Progenitor cell of endocrine pancreas (in vitro differentiated cells): ENCODE measurements around the gene PLCB4. TPM values are rescaled to one million over a fixed set of nuclear protein-coding genes. Genes with fewer than 3 reads are reported as not detected.

Source experiments
- DNase-seq: peaks from one replicate; pipeline ENCODE4 v3.0.0; 2021; ENCODE audit warnings: low spot score; ENCODE audit not compliant: unreplicated experiment
- H3K27ac Mint-ChIP-seq: 2 replicates; pipeline ENCODE4 v1.8.0; 2021; ENCODE audit warnings: mild to moderate bottlenecking, moderate library complexity, mixed read lengths
- H3K27me3 Mint-ChIP-seq: 2 replicates; pipeline ENCODE4 v1.8.0; 2021; ENCODE audit warnings: mixed read lengths
- H3K36me3 Mint-ChIP-seq: 2 replicates; pipeline ENCODE4 v1.8.0; 2022; ENCODE audit warnings: mixed read lengths; ENCODE audit not compliant: insufficient read depth
- H3K4me1 Mint-ChIP-seq: 2 replicates; pipeline ENCODE4 v1.8.0; 2021; ENCODE audit warnings: low read depth, mixed read lengths
- H3K4me3 Mint-ChIP-seq: 2 replicates; pipeline ENCODE4 v1.8.0; 2021; ENCODE audit warnings: low read depth, mild to moderate bottlenecking, moderate library complexity, mixed read lengths
- H3K9me3 Mint-ChIP-seq: 2 replicates; pipeline ENCODE4 v1.8.0; 2021; ENCODE audit warnings: low read depth, mixed read lengths
- CTCF ChIP-seq: fragments of 200-600 bp; sonication (generic); IDR thresholded peaks from one replicate; pipeline ENCODE4 v1.5.0; 2021; ENCODE audit warnings: antibody characterized with exemption, mild to moderate bottlenecking; ENCODE audit not compliant: unreplicated experiment
- total RNA-seq: library from RNA; stranded (reverse); gene quantifications from 2 replicates; pipeline ENCODE4 v1.2.1, GENCODE V29; 2021

The PLCB4 gene
- total RNA-seq, 1 donor from 2014 or later, result 17.2 TPM

GRCh38 chr20:9092113-9092512, 23.2 kb downstream of the PLCB4 start:
- Mint-ChIP-seq H3K27ac (no peak overlapping the region), H3K4me1 (peaks cover 18% of the 10 kb centered on the region), H3K4me3 (no peak overlapping the region), H3K36me3 (no peaks in the 10 kb centered on the region), H3K9me3 (no peaks in the 10 kb centered on the region), H3K27me3 (no peaks in the 10 kb centered on the region)
- TF ChIP-seq CTCF, result no peak
- no peak for DNase-seq

GRCh38 chr20:9092655-9093054, 23.8 kb downstream of the PLCB4 start:
- H3K27me3 Mint-ChIP-seq, result no peaks in the 10 kb centered on the region

GRCh38 chr20:9093218-9093957, 24.5 kb downstream of the PLCB4 start:
- no peak for DNase-seq
- Mint-ChIP-seq H3K4me3 (no peak overlapping the region), H3K27ac (no peak overlapping the region), H3K4me1 (peaks cover 14% of the 10 kb centered on the region), H3K36me3 (no peaks in the 10 kb centered on the region), H3K9me3 (no peaks in the 10 kb centered on the region), H3K27me3 (no peaks in the 10 kb centered on the region)
- no peak for TF ChIP-seq CTCF

More at GRCh38 chr20:9092655-9093054, 23.8 kb downstream of the PLCB4 start:
- Mint-ChIP-seq H3K4me3 (no peak overlapping the region), H3K4me1 (peaks cover 18% of the 10 kb centered on the region), H3K9me3 (no peaks in the 10 kb centered on the region), H3K27ac (no peak overlapping the region), H3K36me3 (no peaks in the 10 kb centered on the region)
- TF ChIP-seq CTCF, result no peak
- no peak for DNase-seq

- H3K27me3 Mint-ChIP-seq, result no peaks in the 10 kb centered on the region
- no peak overlapping the region for H3K27ac Mint-ChIP-seq
- H3K4me3 Mint-ChIP-seq, result no peak overlapping the region
- no peaks in the 10 kb centered on the region for H3K36me3 Mint-ChIP-seq
- DNase-seq, result no peak
- no peaks in the 10 kb centered on the region for H3K9me3 Mint-ChIP-seq
- TF ChIP-seq CTCF, result no peak
- peaks cover 4% of the 10 kb centered on the region for H3K4me1 Mint-ChIP-seq
These were observed 30.5 kb downstream of the PLCB4 start for GRCh38 chr20:9099372-9099771.

GRCh38 chr20:9100691-9101090, 31.8 kb downstream of the PLCB4 start:
- Mint-ChIP-seq H3K27ac (no peak overlapping the region), H3K27me3 (no peaks in the 10 kb centered on the region), H3K36me3 (no peaks in the 10 kb centered on the region), H3K9me3 (no peaks in the 10 kb centered on the region), H3K4me1 (no peaks in the 10 kb centered on the region), H3K4me3 (no peak overlapping the region)
- no peak for DNase-seq
- TF ChIP-seq CTCF, result no peak
